Mesenchymal stem cell (in vitro differentiated cells and primary cell): ENCODE measurements around the gene ZFAND2B.

Experiments used
- DNase-seq: peaks from one replicate; pipeline ENCODE4 v3.0.0-alpha.2; 2013
- H2AFZ ChIP-seq: one replicate; pipeline ENCODE4 v1.6.1; 2013; ENCODE audit warnings: low read depth, mild to moderate bottlenecking, control low read depth, inconsistent platforms, low read length, moderate library complexity
- H2AK5ac ChIP-seq: 2 replicates; pipeline ENCODE4 v1.6.1; 2013; ENCODE audit warnings: low read length, moderate library complexity, mild to moderate bottlenecking, inconsistent platforms; ENCODE audit not compliant: severe bottlenecking
- H2BK120ac ChIP-seq: one replicate; pipeline ENCODE4 v1.6.1; 2013; ENCODE audit warnings: low read depth, mild to moderate bottlenecking, inconsistent platforms, low read length, moderate library complexity
- H2BK12ac ChIP-seq, 2 experiments: one replicate each; pipeline ENCODE4 v1.6.1; 2013; ENCODE audit warnings: inconsistent platforms in 2 of 2, low read length in 2 of 2, mild to moderate bottlenecking in 2 of 2, moderate library complexity in 2 of 2, control low read depth in 1 of 2
- H2BK15ac ChIP-seq: one replicate; pipeline ENCODE4 v1.6.1; 2013; ENCODE audit warnings: mild to moderate bottlenecking, low read depth, inconsistent platforms; ENCODE audit not compliant: poor library complexity, severe bottlenecking
- H2BK5ac ChIP-seq: 2 replicates; pipeline ENCODE4 v1.6.1; 2013; ENCODE audit warnings: low read depth, mild to moderate bottlenecking, low read length, control low read depth, inconsistent platforms; ENCODE audit not compliant: poor library complexity, severe bottlenecking
- H3K14ac ChIP-seq, 2 experiments: one replicate each; pipeline ENCODE4 v1.6.1; 2013; ENCODE audit warnings: inconsistent platforms in 2 of 2, low read length in 2 of 2, control low read depth in 1 of 2, mild to moderate bottlenecking in 1 of 2, moderate library complexity in 1 of 2
- H3K18ac ChIP-seq, 2 experiments: one replicate each; pipeline ENCODE4 v1.6.1; 2013; ENCODE audit warnings: inconsistent platforms in 2 of 2, low read length in 2 of 2, control low read depth in 1 of 2, low read depth in 1 of 2, mild to moderate bottlenecking in 1 of 2
- H3K23ac ChIP-seq, 2 experiments: one replicate each; pipeline ENCODE4 v1.6.1; 2013; ENCODE audit warnings: inconsistent platforms in 2 of 2, low read length in 2 of 2, mild to moderate bottlenecking in 2 of 2, moderate library complexity in 2 of 2, control low read depth in 1 of 2
- H3K27ac ChIP-seq: 2 replicates; pipeline ENCODE4 v1.5.1; 2013; ENCODE audit warnings: mild to moderate bottlenecking, moderate library complexity, low read length, control low read depth, inconsistent platforms; ENCODE audit not compliant: poor library complexity, severe bottlenecking
- H3K27me3 ChIP-seq, 2 experiments: 2 replicates each; pipeline versions ENCODE4 v1.6.1 to v1.7.0; 2013; ENCODE audit warnings: low read length in 2 of 2, mild to moderate bottlenecking in 2 of 2, moderate library complexity in 2 of 2, control low read depth in 1 of 2, inconsistent platforms in 1 of 2; ENCODE audit not compliant: control insufficient read depth in 1 of 2, insufficient read depth in 1 of 2
- H3K36me3 ChIP-seq, 2 experiments: 2 replicates each; pipeline versions ENCODE4 v1.6.1 to v1.7.0; 2013; ENCODE audit warnings: low read length in 2 of 2, control low read depth in 1 of 2, inconsistent platforms in 1 of 2, low read depth in 1 of 2, mild to moderate bottlenecking in 1 of 2; ENCODE audit not compliant: insufficient read depth in 2 of 2, control insufficient read depth in 1 of 2
- H3K4ac ChIP-seq, 2 experiments: one replicate each; pipeline ENCODE4 v1.6.1; 2013; ENCODE audit warnings: inconsistent platforms in 2 of 2, low read length in 2 of 2, mild to moderate bottlenecking in 2 of 2, moderate library complexity in 2 of 2, control low read depth in 1 of 2, low read depth in 1 of 2
- H3K4me1 ChIP-seq: 2 replicates; pipeline ENCODE4 v1.6.1; 2013; ENCODE audit warnings: low read depth, low read length, control low read depth; ENCODE audit not compliant: control insufficient read depth, insufficient read depth
- H3K4me2 ChIP-seq: 2 replicates; pipeline ENCODE4 v1.6.1; 2013; ENCODE audit warnings: low read length, mild to moderate bottlenecking, inconsistent platforms; ENCODE audit not compliant: poor library complexity, severe bottlenecking
- H3K4me3 ChIP-seq, 2 experiments: 2 replicates each; pipeline versions ENCODE4 v1.5.1 to v1.7.0; 2013; ENCODE audit warnings: low read length in 2 of 2, mild to moderate bottlenecking in 2 of 2, control low read depth in 1 of 2, low read depth in 1 of 2; ENCODE audit not compliant: insufficient read depth in 1 of 2
- H3K79me1 ChIP-seq: replicated peaks from 2 replicates; pipeline ENCODE4 v1.6.1; 2013; ENCODE audit warnings: mild to moderate bottlenecking, control low read depth, low read length, inconsistent platforms; ENCODE audit not compliant: poor library complexity, severe bottlenecking
- H3K9ac ChIP-seq: 2 replicates; pipeline ENCODE4 v1.7.0; 2013; ENCODE audit warnings: mild to moderate bottlenecking, low read length, moderate library complexity
- H3K9me3 ChIP-seq: 2 replicates; pipeline ENCODE4 v1.7.0; 2013; ENCODE audit warnings: mild to moderate bottlenecking, low read length; ENCODE audit not compliant: control insufficient read depth
- H4K8ac ChIP-seq: one replicate; pipeline ENCODE4 v1.6.1; 2013; ENCODE audit warnings: inconsistent platforms, mild to moderate bottlenecking, low read length, moderate library complexity
- H4K91ac ChIP-seq: one replicate; pipeline ENCODE4 v1.6.1; 2013; ENCODE audit warnings: mild to moderate bottlenecking, low read length, inconsistent platforms
- WGBS: methylation state at CpG from one replicate; pipeline ENCODE4 v1.1.7; 2013; ENCODE audit warnings: mixed read lengths; 5-methylcytosine and 5-hydroxymethylcytosine counted together

Gene ZFAND2B

GRCh38 chr2:219245148-219245898 lies 38.7 kb downstream of the ZFAND2B start, which contains the start of the genes GLB1L and STK16:
TSS of gene GLB1L (minus strand) at chr2:219245444. CDS start at chr2:219243573, 1,871 bp downstream.
TSS of gene STK16 (plus strand) at chr2:219245479. CDS start at chr2:219246000, 521 bp downstream.
- peak within 1 kb of the TSS; percentile 88 to 98 for H3K18ac ChIP-seq
- peak within 1 kb of the TSS; percentile 95 for H4K91ac ChIP-seq
- H3K9me3 ChIP-seq, result no peaks in the 10 kb centered on the region
- peaks cover 21 to 38% of the 10 kb centered on the region in 2 experiments for H3K36me3 ChIP-seq
- H3K27me3 ChIP-seq, result no peaks in the 10 kb centered on the region
- peak within 1 kb of the TSS; percentile 99 for H3K9ac ChIP-seq
- H2AK5ac ChIP-seq, result peak within 1 kb of the TSS; percentile 10
- H2AFZ ChIP-seq, result peak within 1 kb of the TSS; percentile 74
- peak within 1 kb of the TSS; percentile 11 for H2BK120ac ChIP-seq
- peaks cover 16% of the 10 kb centered on the region for H3K79me1 ChIP-seq
- H2BK15ac ChIP-seq, result no peak within 1 kb of the TSS
- H3K4me3 ChIP-seq, result peak within 1 kb of the TSS; percentile 75 to 96
- peak within 1 kb of the TSS; percentile 92 to 93 for H3K4ac ChIP-seq
- H3K27ac ChIP-seq, result peak within 1 kb of the TSS; percentile 76
- peak within 1 kb of the TSS in 1 of 2 experiments; percentile 90 for H3K14ac ChIP-seq
- 3% methylated on average over 46 of the region's 46 CpGs for WGBS
- peak within 1 kb of the TSS; percentile 100 for H4K8ac ChIP-seq
- H2BK5ac ChIP-seq, result peak within 1 kb of the TSS; percentile 59
- H3K4me1 ChIP-seq, result peaks cover 30% of the 10 kb centered on the region
- H3K4me2 ChIP-seq, result peak within 1 kb of the TSS; percentile 87
- no peak within 1 kb of the TSS for H2BK12ac ChIP-seq
- H3K23ac ChIP-seq, result peak within 1 kb of the TSS in 1 of 2 experiments; percentile 48
- peak; percentile 95 for DNase-seq

- Histone ChIP-seq H3K9ac (peak overlapping the region; percentile 99), H3K36me3 (peaks cover 27 to 38% of the 10 kb centered on the region in 2 experiments), H3K27ac (peak overlapping the region; percentile 76), H2BK5ac (peak overlapping the region; percentile 59), H3K4ac (peak overlapping the region; percentile 92 to 93), H2BK120ac (peak overlapping the region; percentile 11), H2BK15ac (no peak overlapping the region), H2BK12ac (no peak overlapping the region), H3K14ac (no peak overlapping the region), H3K4me2 (peak overlapping the region; percentile 81), H3K79me1 (peaks cover 18% of the 10 kb centered on the region), H2AFZ (no peak overlapping the region), H2AK5ac (peak overlapping the region; percentile 10), H4K8ac (peak overlapping the region; percentile 100), H3K9me3 (no peaks in the 10 kb centered on the region), H3K4me3 (peak overlapping the region; percentile 75 to 96), H4K91ac (peak overlapping the region; percentile 95), H3K27me3 (no peaks in the 10 kb centered on the region), H3K23ac (no peak overlapping the region), H3K4me1 (peaks cover 36% of the 10 kb centered on the region), H3K18ac (peak overlapping the region in 1 of 2 experiments; percentile 88)
- no peak for DNase-seq
- 30% methylated on average over 10 of the region's 10 CpGs for WGBS
Observed at GRCh38 chr2:219245899-219246230, 39.3 kb downstream of the ZFAND2B start.

GRCh38 chr2:219246559-219246958 lies 40.0 kb downstream of the ZFAND2B start:
- Histone ChIP-seq H3K79me1 (peaks cover 18% of the 10 kb centered on the region), H2AFZ (no peak overlapping the region), H2BK5ac (no peak overlapping the region), H2BK15ac (no peak overlapping the region), H2AK5ac (peak overlapping the region; percentile 33), H3K4ac (no peak overlapping the region), H3K9ac (peak overlapping the region; percentile 99), H3K36me3 (peaks cover 33 to 35% of the 10 kb centered on the region in 2 experiments), H3K4me1 (peaks cover 42% of the 10 kb centered on the region), H3K18ac (no peak overlapping the region), H3K4me2 (peak overlapping the region; percentile 81), H3K4me3 (peak overlapping the region in 1 of 2 experiments; percentile 96), H4K8ac (no peak overlapping the region), H2BK120ac (no peak overlapping the region), H3K23ac (no peak overlapping the region), H3K9me3 (no peaks in the 10 kb centered on the region), H3K27me3 (no peaks in the 10 kb centered on the region), H2BK12ac (no peak overlapping the region), H3K27ac (no peak overlapping the region), H3K14ac (no peak overlapping the region), H4K91ac (no peak overlapping the region)
- 98% methylated on average over 10 of the region's 10 CpGs for WGBS
- no peak for DNase-seq
